HepG2 (cell line): ENCODE data around the gene RBM23. TPM values are rescaled to one million over a fixed set of nuclear protein-coding genes. Genes with fewer than 3 reads are reported as not detected.

Source experiments
- ATAC-seq: fragments of 200-7000 bp; cut with Tn5 transposase; 3 replicates; pipeline ENCODE4 v1.9.1; 2020; ENCODE audit warnings: mild to moderate bottlenecking, moderate library complexity
- BruUV-seq: library from RNA; stranded (reverse); fragments of 400-500 nt; replicated peaks from 2 replicates; lab custom pipeline; 2021; lab: Mats Ljungman, UMichigan
- CTCF ChIA-PET: fragments of 300-600 bp; formaldehyde crosslinking; extraction: SDS; loops from one replicate; lab custom pipeline; 2021; ENCODE audit warnings: low total read pairs, inconsistent platforms, low intra/inter-chr PET ratio; lab: Yijun Ruan, JAX
- POLR2A ChIA-PET: fragments of 350-600 bp; sonication (Branson Sonifier 250); formaldehyde crosslinking; loops from one replicate; lab custom pipeline; 2020; ENCODE audit warnings: antibody characterized with exemption, inconsistent platforms; lab: Yijun Ruan, JAX
- DNase-seq: peaks from one replicate; pipeline ENCODE4 v3.0.0-alpha.2; 2015; ENCODE audit warnings: low spot score
- FAIRE-seq: peaks from 3 replicates; lab custom pipeline; 2011; peaks lifted over from hg19 to GRCh38; lab: Jason Lieb, UNC
- H2AFZ ChIP-seq: one replicate; pipeline ENCODE4 v1.6.1; 2011; ENCODE audit warnings: low read length, inconsistent platforms
- H3K27ac ChIP-seq: fragments of 300-600 bp; 3 replicates; pipeline ENCODE4 v1.8.0; 2011; ENCODE audit warnings: mixed run types, mild to moderate bottlenecking, mixed read lengths, low read length, inconsistent platforms; ENCODE audit not compliant: insufficient read depth; ENCODE audit errors: extremely low read length
- H3K27me3 ChIP-seq, 2 experiments: fragments of 200-600 bp in 1 of 2; 2 replicates in 1 of 2; 3 replicates in 1 of 2; pipeline versions ENCODE4 v1.6.0 to v1.8.0; 2011; ENCODE audit warnings: low read length in 2 of 2, mild to moderate bottlenecking in 2 of 2, moderate library complexity in 2 of 2, inconsistent platforms in 1 of 2; ENCODE audit not compliant: insufficient read depth in 2 of 2, control insufficient read depth in 1 of 2
- H3K36me3 ChIP-seq, 2 experiments: fragments of 200-600 bp in 1 of 2; replicated peaks in 1 of 2; 2 replicates in 1 of 2; 3 replicates in 1 of 2; pipeline versions ENCODE4 v1.5.1 to v1.8.0; 2011; ENCODE audit warnings: low read length in 2 of 2, inconsistent platforms in 1 of 2; ENCODE audit not compliant: insufficient read depth in 2 of 2, control insufficient read depth in 1 of 2
- H3K4me1 ChIP-seq: 2 replicates; pipeline ENCODE4 v1.5.1; 2012; ENCODE audit warnings: low read length, inconsistent platforms; ENCODE audit not compliant: insufficient read depth
- H3K4me2 ChIP-seq: 2 replicates; pipeline ENCODE4 v1.6.0; 2011; ENCODE audit warnings: low read depth, low read length, inconsistent platforms
- H3K4me3 ChIP-seq, 3 experiments: fragments of 200-600 bp in 1 of 3; sonication (generic), shearing (Covaris generic) in 1 of 3; replicated peaks in 1 of 3; 2 replicates each; pipeline ENCODE4 v1.5.1; 2011 to 2016; ENCODE audit warnings: low read length in 3 of 3, inconsistent platforms in 2 of 3, low read depth in 2 of 3, mild to moderate bottlenecking in 2 of 3, control low read depth in 1 of 3, mixed read lengths in 1 of 3; ENCODE audit not compliant: insufficient read depth in 1 of 3
- H3K79me2 ChIP-seq: one replicate; pipeline ENCODE4 v1.6.1; 2011; ENCODE audit warnings: low read length, inconsistent platforms; ENCODE audit not compliant: insufficient read depth
- H3K9ac ChIP-seq: 2 replicates; pipeline ENCODE4 v1.6.0; 2011; ENCODE audit warnings: mild to moderate bottlenecking, low read depth, low read length, inconsistent platforms; ENCODE audit not compliant: insufficient read depth
- H3K9me3 ChIP-seq: 2 replicates; pipeline ENCODE4 v1.5.1; 2012; ENCODE audit warnings: mild to moderate bottlenecking, low read length
- H4K20me1 ChIP-seq: 2 replicates; pipeline ENCODE4 v1.6.0; 2011; ENCODE audit warnings: inconsistent platforms, mild to moderate bottlenecking, low read length, moderate library complexity; ENCODE audit not compliant: insufficient read depth
- AKNA ChIP-seq: sonication (generic); formaldehyde crosslinking; IDR thresholded peaks from 2 replicates; pipeline ENCODE4 v1.4.0; 2020; ENCODE audit warnings: missing genetic modification reagents, borderline replicate concordance
- ELK4 ChIP-seq: sonication (generic); formaldehyde crosslinking; IDR thresholded peaks from 2 replicates; pipeline ENCODE4 v1.9.0; 2021; ENCODE audit warnings: missing genetic modification reagents, borderline replicate concordance
- ERF ChIP-seq: IDR thresholded peaks from 2 replicates; pipeline ENCODE4 v1.6.1; 2018; ENCODE audit warnings: missing biosample characterization, missing genetic modification reagents
- HMGXB3 ChIP-seq: sonication (generic); formaldehyde crosslinking; IDR thresholded peaks from 2 replicates; pipeline ENCODE4 v1.4.0; 2020; ENCODE audit warnings: missing genetic modification reagents, borderline replicate concordance
- KLF11 ChIP-seq: IDR thresholded peaks from 2 replicates; pipeline ENCODE4 v1.6.1; 2016; ENCODE audit warnings: missing compliant biosample characterization
- KLF16 ChIP-seq, 2 experiments: sonication (generic) in 1 of 2; formaldehyde crosslinking in 1 of 2; IDR thresholded peaks; 2 replicates each; pipeline versions ENCODE4 v1.6.1 to v1.8.0; 2016 to 2023; ENCODE audit warnings: missing genetic modification reagents in 2 of 2, missing compliant biosample characterization in 1 of 2
- MXI1 ChIP-seq: IDR thresholded peaks from 3 replicates; pipeline ENCODE4 v1.6.1; 2012; ENCODE audit warnings: low read depth, low read length, inconsistent platforms, borderline replicate concordance
- NCOA5 ChIP-seq: sonication (generic); formaldehyde crosslinking; IDR thresholded peaks from 2 replicates; pipeline ENCODE4 v1.4.0; 2020; ENCODE audit warnings: missing genetic modification reagents
- RCOR2 ChIP-seq: IDR thresholded peaks from 2 replicates; pipeline ENCODE4 v1.6.1; 2016; ENCODE audit warnings: missing biosample characterization, missing genetic modification reagents
- ZBTB42 ChIP-seq: sonication (generic); formaldehyde crosslinking; IDR thresholded peaks from 2 replicates; pipeline ENCODE4 v1.5.0; 2020; ENCODE audit warnings: mild to moderate bottlenecking, missing genetic modification reagents
- ZNF547 ChIP-seq: sonication (generic); formaldehyde crosslinking; IDR thresholded peaks from 2 replicates; pipeline ENCODE4 v1.5.1; 2020; ENCODE audit warnings: mild to moderate bottlenecking, missing genetic modification reagents
- ZNF567 ChIP-seq: sonication (generic); formaldehyde crosslinking; IDR thresholded peaks from 2 replicates; pipeline ENCODE4 v1.8.1; 2023; ENCODE audit warnings: mild to moderate bottlenecking, missing genetic modification reagents, borderline replicate concordance
- ZNF784 ChIP-seq: sonication (generic); formaldehyde crosslinking; IDR thresholded peaks from 2 replicates; pipeline ENCODE4 v1.5.1; 2020; ENCODE audit warnings: missing genetic modification reagents, mild to moderate bottlenecking, borderline replicate concordance
- WGBS: methylation state at CpG from one replicate; pipeline ENCODE4 v1.1.6; 2017; ENCODE audit warnings: low lambda C conversion rate; 5-methylcytosine and 5-hydroxymethylcytosine counted together
- in situ Hi-C: cut with HindIII; loops from 2 replicates; pipeline ENCODE4 v1.10.0; 2017; ENCODE audit warnings: low pct_unique_long_range_greater_than_20kb; ENCODE audit not compliant: extremely low pct_ligation_motif_present
- intact Hi-C: fragments of 100-400 bp; cut with micrococcal nuclease; formaldehyde crosslinking; loops from one replicate; pipeline ENCODE4 v1.10.0; 2022; ENCODE audit not compliant: unreplicated experiment
- polyA plus RNA-seq, 8 experiments: library from polyadenylated mRNA; depleted of rRNA in 3 of 8; stranded (reverse) in 7 of 8; unstranded in 1 of 8; fragments of >200 nt; fragmentation: Illumina TruSeq in 4 of 8; extraction: Trizol in 4 of 8; gene quantifications; 2 replicates each; pipeline versions ENCODE4 v1.2.1 to v1.2.3, GENCODE V29; 2011 to 2016; ENCODE audit warnings: low read depth in 4 of 8, missing spikeins in 1 of 8, mixed read lengths in 1 of 8; ENCODE audit not compliant: insufficient read depth in 1 of 8
- total RNA-seq, 5 experiments: library from RNA; depleted of rRNA; stranded (reverse); fragments of >200 nt; fragmentation: Illumina TruSeq; extraction: Trizol; gene quantifications; 2 replicates each; pipeline ENCODE4 v1.2.3, GENCODE V29; 2016; ENCODE audit warnings: low read depth in 1 of 5

Gene RBM23
- total and polyA plus RNA-seq, 2 of the 13 experiments (the other 11 are each of a cell fraction or from before 2014, with no cell fraction given): 1.5 to 2.1 TPM

- TF ChIP-seq AKNA (no peak), MXI1 (no peak), RCOR2 (CRISPR knock-in tag) (no peak), ZBTB42 (no peak), ZNF547 (no peak)
Measured at GRCh38 chr14:22896356-22896755, 22.6 kb downstream of the RBM23 start (continued).

- CTCF ChIA-PET: no interaction called here
- Histone ChIP-seq H3K9me3 (no peaks in the 10 kb centered on the region), H2AFZ (no peak overlapping the region), H3K4me2 (no peak overlapping the region), H3K27ac (no peak overlapping the region), H4K20me1 (no peaks in the 10 kb centered on the region), H3K27me3 (peaks cover 8 to 21% of the 10 kb centered on the region in 2 experiments; a peak in 3 of 5 replicates), H3K9ac (no peak overlapping the region), H3K4me3 (no peak overlapping the region), H3K36me3 (no peaks in the 10 kb centered on the region), H3K79me2 (no peaks in the 10 kb centered on the region), H3K4me1 (peaks cover 7% of the 10 kb centered on the region; the same call in 1 of the 2 replicates)
- ATAC-seq: no peak
- in situ Hi-C loops: no loop called here
- no peak for DNase-seq
- POLR2A ChIA-PET: interaction anchor here (0.9 to 1.3 kb wide), 2 partner anchors 32 to 129 kb away, joined by 3 to 4 read pairs; partner anchors contain the start of gene OXA1L
- no peak for FAIRE-seq
- 42% methylated on average over 1 of the region's 1 CpG for WGBS
- intact Hi-C loops: no loop called here
- BruUV-seq: no TSS peak
- no peak for TF ChIP-seq KLF16 (CRISPR knock-in tag; IDR thresholded peaks at IDR 0.05)
- no peak for TF ChIP-seq KLF11 (CRISPR knock-in tag)
- TF ChIP-seq NCOA5 (CRISPR knock-in tag): no peak
- no peak for TF ChIP-seq ZNF567 (CRISPR knock-in tag)
- no peak for TF ChIP-seq ZNF784 (CRISPR knock-in tag)
- TF ChIP-seq ERF (CRISPR knock-in tag): no peak
- no peak for TF ChIP-seq HMGXB3 (CRISPR knock-in tag)
- TF ChIP-seq ELK4 (CRISPR knock-in tag): no peak
Measured at GRCh38 chr14:22895402-22895801, 23.5 kb downstream of the RBM23 start.
